Caco-2 (cell line): ENCODE data around the gene ST6GAL1. TPM values are rescaled to one million over a fixed set of nuclear protein-coding genes. Genes with fewer than 3 reads are reported as not detected.

Experiments
- BruUV-seq: library from RNA; stranded (reverse); fragments of 400-500 nt; replicated peaks from 2 replicates; lab custom pipeline; 2021; lab: Mats Ljungman, UMichigan
- CTCF ChIA-PET: fragments of 300-600 bp; sonication (Branson Sonifier 250); formaldehyde crosslinking; loops from one replicate; lab custom pipeline; 2022; ENCODE audit warnings: antibody characterized with exemption; lab: Charles Lee
- POLR2A ChIA-PET: fragments of 300-600 bp; sonication (Branson Sonifier 250); formaldehyde crosslinking; loops from one replicate; lab custom pipeline; 2022; ENCODE audit warnings: antibody characterized with exemption; lab: Charles Lee
- DNase-seq, 2 experiments: peaks; one replicate each; pipeline versions ENCODE4 v3.0.0 to v3.0.0-alpha.2; 2020 to 2022
- H3K27me3 ChIP-seq: replicated peaks from 2 replicates; pipeline ENCODE4 v1.6.0; 2011; ENCODE audit warnings: low read length; ENCODE audit not compliant: control insufficient read depth, insufficient read depth
- H3K36me3 ChIP-seq: 2 replicates; pipeline ENCODE4 v1.5.1; 2011; ENCODE audit warnings: low read length; ENCODE audit not compliant: control insufficient read depth, insufficient read depth
- H3K4me1 ChIP-seq: fragments of 250-450 bp; sonication (Bioruptor Pico); 2 replicates; pipeline ENCODE4 v1.5.1; 2020; ENCODE audit warnings: mild to moderate bottlenecking
- H3K4me3 ChIP-seq: 2 replicates; pipeline ENCODE4 v1.5.1; 2011; ENCODE audit warnings: low read depth, mild to moderate bottlenecking, control low read depth, low read length
- H3K9me3 ChIP-seq: fragments of 250-450 bp; sonication (Bioruptor Pico); 2 replicates; pipeline ENCODE4 v1.5.1; 2020; ENCODE audit warnings: mild to moderate bottlenecking, moderate library complexity
- H3K27ac Mint-ChIP-seq: one replicate; pipeline ENCODE4 v1.8.0; 2022; ENCODE audit warnings: mixed read lengths; ENCODE audit not compliant: unreplicated experiment
- H3K27me3 Mint-ChIP-seq: one replicate; pipeline ENCODE4 v1.8.0; 2022; ENCODE audit warnings: mixed read lengths; ENCODE audit not compliant: insufficient read depth, unreplicated experiment
- H3K36me3 Mint-ChIP-seq: one replicate; pipeline ENCODE4 v1.8.0; 2022; ENCODE audit warnings: mild to moderate bottlenecking, mixed read lengths; ENCODE audit not compliant: insufficient read depth, unreplicated experiment
- H3K4me1 Mint-ChIP-seq: one replicate; pipeline ENCODE4 v1.8.0; 2022; ENCODE audit warnings: low read depth, mixed read lengths; ENCODE audit not compliant: unreplicated experiment
- H3K4me3 Mint-ChIP-seq: one replicate; pipeline ENCODE4 v1.8.0; 2022; ENCODE audit warnings: mild to moderate bottlenecking, moderate library complexity, mixed read lengths; ENCODE audit not compliant: unreplicated experiment
- H3K9me3 Mint-ChIP-seq: one replicate; pipeline ENCODE4 v1.8.0; 2022; ENCODE audit warnings: mixed read lengths; ENCODE audit not compliant: unreplicated experiment
- CTCF ChIP-seq, 2 experiments: fragments of 200-600 bp in 1 of 2; IDR thresholded peaks; 1 replicate in 1 of 2; 2 replicates in 1 of 2; pipeline versions ENCODE4 v1.5.1 to v1.8.0; 2011 to 2022; ENCODE audit warnings: antibody characterized with exemption in 1 of 2, control low read depth in 1 of 2, inconsistent platforms in 1 of 2, low read depth in 1 of 2, low read length in 1 of 2, mild to moderate bottlenecking in 1 of 2, moderate library complexity in 1 of 2; ENCODE audit not compliant: insufficient read depth in 1 of 2, severe bottlenecking in 1 of 2, unreplicated experiment in 1 of 2
- intact Hi-C: fragments of 100-400 bp; cut with micrococcal nuclease; formaldehyde crosslinking; loops from one replicate; pipeline ENCODE4 v1.10.0; 2022; ENCODE audit not compliant: unreplicated experiment
- total RNA-seq: library from RNA; stranded (reverse); gene quantifications from 2 replicates; pipeline ENCODE4 v1.2.3, GENCODE V29; 2022

The ST6GAL1 gene
- total RNA-seq, 1 experiment from 2014 or later, result 34.6 TPM

GRCh38 chr3:186896006-186896405 lies 34.3 kb upstream of the ST6GAL1 start:
- TF ChIP-seq CTCF (IDR thresholded peaks at IDR 0.05; ENCODE audit: insufficient read depth in 1 of 2, low read depth in 1 of 2, low read length in 1 of 2, severe bottlenecking in 1 of 2, unreplicated experiment in 1 of 2), result no peak
- H3K27me3 ChIP-seq, result no peaks in the 10 kb centered on the region
- peaks cover 21% of the 10 kb centered on the region for H3K4me1 Mint-ChIP-seq

GRCh38 chr3:186896875-186897274 lies 33.5 kb upstream of the ST6GAL1 start:
- Mint-ChIP-seq H3K36me3 (peaks cover 6% of the 10 kb centered on the region), H3K4me1 (peaks cover 21% of the 10 kb centered on the region), H3K27ac (peak overlapping the region; percentile 83), H3K9me3 (peaks cover 12% of the 10 kb centered on the region), H3K4me3 (peak overlapping the region; percentile 42), H3K27me3 (no peaks in the 10 kb centered on the region)
- ChIA-PET CTCF (no interaction called here), POLR2A (no interaction called here)
- Histone ChIP-seq H3K4me3 (no peak overlapping the region), H3K4me1 (peaks cover 27% of the 10 kb centered on the region), H3K36me3 (no peaks in the 10 kb centered on the region), H3K27me3 (no peaks in the 10 kb centered on the region), H3K9me3 (peaks cover 9% of the 10 kb centered on the region; the same call in 1 of the 2 replicates)
- intact Hi-C loops, result loop anchor here (5.0 kb wide), 1 partner anchor 35 kb away; the partner anchor contains the start of gene ST6GAL1
- no peak for DNase-seq
- no TSS peak for BruUV-seq
- no peak for TF ChIP-seq CTCF (IDR thresholded peaks at IDR 0.05; ENCODE audit: insufficient read depth in 1 of 2, low read depth in 1 of 2, low read length in 1 of 2, severe bottlenecking in 1 of 2, unreplicated experiment in 1 of 2)

More at GRCh38 chr3:186896006-186896405, 34.3 kb upstream of the ST6GAL1 start:
- Mint-ChIP-seq H3K9me3 (peaks cover 12% of the 10 kb centered on the region), H3K27me3 (no peaks in the 10 kb centered on the region), H3K36me3 (peaks cover 6% of the 10 kb centered on the region), H3K4me3 (no peak overlapping the region), H3K27ac (peak overlapping the region; percentile 83)
- BruUV-seq, result no TSS peak
- H3K4me3 ChIP-seq, result no peak overlapping the region
- ChIA-PET CTCF (no interaction called here), POLR2A (no interaction called here)
- H3K36me3 ChIP-seq, result no peaks in the 10 kb centered on the region
- peaks cover 9% of the 10 kb centered on the region; the same call in 1 of the 2 replicates for H3K9me3 ChIP-seq
- H3K4me1 ChIP-seq, result peaks cover 28% of the 10 kb centered on the region
- no peak for DNase-seq
- intact Hi-C loops, result loop anchor here (5.0 kb wide), 1 partner anchor 36 kb away; the partner anchor contains the start of gene ST6GAL1

GRCh38 chr3:186901135-186901734 lies 29.1 kb upstream of the ST6GAL1 start:
- H3K9me3 Mint-ChIP-seq, result peaks cover 11% of the 10 kb centered on the region
- BruUV-seq, result no TSS peak
- DNase-seq, result no peak
- POLR2A ChIA-PET, result no interaction called here
- H3K4me1 Mint-ChIP-seq, result peaks cover 16% of the 10 kb centered on the region
- no peaks in the 10 kb centered on the region for H3K36me3 Mint-ChIP-seq
- H3K27ac Mint-ChIP-seq, result no peak overlapping the region
- Histone ChIP-seq H3K4me3 (no peak overlapping the region), H3K4me1 (peaks cover 5% of the 10 kb centered on the region; the same call in 1 of the 2 replicates), H3K36me3 (no peaks in the 10 kb centered on the region), H3K9me3 (no peaks in the 10 kb centered on the region), H3K27me3 (no peaks in the 10 kb centered on the region)
- H3K4me3 Mint-ChIP-seq, result no peak overlapping the region
- intact Hi-C loops, result no loop called here
- CTCF ChIA-PET, result no interaction called here
- H3K27me3 Mint-ChIP-seq, result no peaks in the 10 kb centered on the region
- TF ChIP-seq CTCF (IDR thresholded peaks at IDR 0.05; ENCODE audit: insufficient read depth in 1 of 2, low read depth in 1 of 2, low read length in 1 of 2, severe bottlenecking in 1 of 2, unreplicated experiment in 1 of 2), result no peak
